Measurements from ENCODE around the gene ELL. TPM values are rescaled to one million over a fixed set of nuclear protein-coding genes. Genes with fewer than 3 reads are reported as not detected.

Gene ELL
- total and polyA plus RNA-seq, 2 experiments from 2014 or later = 11.3 to 20.1 TPM

- H3K36me3 ChIP-seq (ENCODE audit: insufficient read depth) = no peaks in the 10 kb centered on the region
- peak overlapping the region; percentile 81 for H3K4me2 ChIP-seq
- TF ChIP-seq POLR2AphosphoS5 (IDR thresholded peaks at IDR 0.05; ENCODE audit: low read depth) (peak; percentile 22; the same call in 1 of the 2 replicates), STAT1 (IDR thresholded peaks at IDR 0.05; ENCODE audit: unreplicated experiment) (no peak), CTCF (conservative IDR thresholded peaks at IDR 0.05; ENCODE audit: low read depth in 2 of 2) (no peak; a peak in 1 of 4 replicates), ZNF331 (CRISPR knock-in tag; IDR thresholded peaks at IDR 0.05; ENCODE audit: low read depth) (no peak), ZNF114 (CRISPR knock-in tag; IDR thresholded peaks at IDR 0.05) (no peak), ZNF462 (CRISPR knock-in tag; IDR thresholded peaks at IDR 0.05) (no peak), NANOG (IDR thresholded peaks at IDR 0.05; ENCODE audit: borderline replicate concordance) (no peak)
- ATAC-seq = peak; percentile 47
- no peaks in the 10 kb centered on the region for H3K9me2 ChIP-seq (ENCODE audit: insufficient read depth)
- H3K4me3 ChIP-seq = peak overlapping the region; percentile 79
- 0 out of 2 replicates have a peak overlapping the region, but pooled peaks have one; percentile 13 for H3K27ac Mint-ChIP-seq
- H3K4me1 ChIP-seq (ENCODE audit: insufficient read depth) = peaks cover 34% of the 10 kb centered on the region
- peaks cover 35% of the 10 kb centered on the region for H3K4me1 Mint-ChIP-seq
- peak overlapping the region; percentile 52; the same call in 1 of the 2 replicates for H2AFZ ChIP-seq
- peaks cover 3% of the 10 kb centered on the region for H4K20me1 ChIP-seq (replicated peaks; ENCODE audit: insufficient read depth)
- H3F3A ChIP-seq (replicated peaks; ENCODE audit: low read depth) = peaks cover 33% of the 10 kb centered on the region; the same call in 1 of the 2 replicates
- no peaks in the 10 kb centered on the region for H3K9me3 Mint-ChIP-seq
- H3K79me2 ChIP-seq (replicated peaks; ENCODE audit: insufficient read depth) = no peaks in the 10 kb centered on the region
- H3K27me3 Mint-ChIP-seq (ENCODE audit: insufficient read depth, low read depth, poor library complexity) = peaks cover 31% of the 10 kb centered on the region
- no peak overlapping the region for H3K27ac ChIP-seq (ENCODE audit: low read depth)
- H3K4me3 Mint-ChIP-seq = peak overlapping the region; percentile 78
- peaks cover 18% of the 10 kb centered on the region for H3K36me3 Mint-ChIP-seq (ENCODE audit: low read depth)
- no peaks in the 10 kb centered on the region for H3K27me3 ChIP-seq (ENCODE audit: insufficient read depth)
- peak; percentile 96 for DNase-seq (ENCODE audit: low spot score)
Measured at GRCh38 chr19:18436671-18437490, 85.0 kb downstream of the ELL start.
